ENCODE measurements around the gene LIPM. TPM values are rescaled to one million over a fixed set of nuclear protein-coding genes. Genes with fewer than 3 reads are reported as not detected.

Gene LIPM
- total RNA-seq, 2 experiments from 2014 or later = not detected

GRCh38 chr10:88830643-88831268, 28.2 kb downstream of the LIPM start:
- Histone ChIP-seq H3K9me3 (ENCODE audit: low read length) (no peaks in the 10 kb centered on the region), H3K79me2 (ENCODE audit: insufficient read depth, low read depth, low read length) (no peaks in the 10 kb centered on the region), H3K4me3 (ENCODE audit: low read depth, low read length, poor library complexity, severe bottlenecking) (no peak overlapping the region), H3K4me2 (ENCODE audit: low read length) (no peak overlapping the region), H3K27ac (ENCODE audit: low read depth, low read length, poor library complexity, severe bottlenecking) (no peak overlapping the region), H3K9me2 (ENCODE audit: insufficient read depth, low read length) (no peaks in the 10 kb centered on the region), H2AFZ (ENCODE audit: low read length) (0 out of 2 replicates have a peak overlapping the region, but pooled peaks have one; percentile 4), H3K36me3 (ENCODE audit: insufficient read depth, low read length) (no peaks in the 10 kb centered on the region), H3K4me1 (ENCODE audit: insufficient read depth, low read length, poor library complexity, severe bottlenecking) (peaks cover 11% of the 10 kb centered on the region), H4K20me1 (ENCODE audit: insufficient read depth, low read length) (no peaks in the 10 kb centered on the region)
- TF ChIP-seq CTCF (conservative IDR thresholded peaks at IDR 0.05; ENCODE audit: low read length) (no peak), EZH2phosphoT487 (IDR thresholded peaks at IDR 0.05; ENCODE audit: borderline replicate concordance, low read depth, low read length) (no peak)
- no TSS peak for BruUV-seq (replicated peaks)
- ChIA-PET POLR2A (interaction anchor here (0.8 to 1.5 kb wide), 4 partner anchors 10 to 133 kb away, joined by 3 to 5 read pairs (median 3); no protein-coding TSS in a partner anchor), CTCF (ENCODE audit: unreplicated experiment) (no interaction called here)
- intact Hi-C loops (cut with micrococcal nuclease; ENCODE audit: unreplicated experiment) = no loop called here
- DNase-seq (ENCODE audit: low spot score) = no peak

DNA sequence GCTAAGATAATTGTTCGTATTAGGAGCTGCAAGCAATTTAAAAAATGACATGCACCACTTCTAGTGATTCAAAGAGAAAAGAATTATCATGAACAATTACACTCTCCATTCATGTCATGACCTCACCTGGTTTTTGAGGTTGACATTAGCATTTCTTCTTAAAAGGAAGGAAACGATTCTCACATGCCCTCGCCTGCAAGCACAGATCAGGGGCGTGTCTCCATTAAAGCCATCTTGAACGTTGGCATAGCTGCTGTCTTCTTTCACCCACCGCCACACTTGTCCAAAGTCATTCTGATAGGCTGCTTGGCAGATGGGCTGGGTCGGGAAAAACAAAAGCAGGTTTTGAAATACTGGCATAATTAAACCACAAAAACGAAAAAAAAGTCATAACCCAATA, 29.2 kb downstream of the LIPM start:
- Histone ChIP-seq H4K20me1 (ENCODE audit: insufficient read depth, low read length) (no peaks in the 10 kb centered on the region), H3K4me2 (ENCODE audit: low read length) (no peak overlapping the region), H3K27ac (ENCODE audit: low read depth, low read length, poor library complexity, severe bottlenecking) (no peak overlapping the region), H3K9me3 (ENCODE audit: low read length) (no peaks in the 10 kb centered on the region), H3K79me2 (ENCODE audit: insufficient read depth, low read depth, low read length) (no peaks in the 10 kb centered on the region), H3K36me3 (ENCODE audit: insufficient read depth, low read length) (no peaks in the 10 kb centered on the region), H3K4me1 (ENCODE audit: insufficient read depth, low read length, poor library complexity, severe bottlenecking) (peaks cover 15% of the 10 kb centered on the region), H3K9me2 (ENCODE audit: insufficient read depth, low read length) (no peaks in the 10 kb centered on the region), H3K4me3 (ENCODE audit: low read depth, low read length, poor library complexity, severe bottlenecking) (no peak overlapping the region), H2AFZ (ENCODE audit: low read length) (no peak overlapping the region)
- no TSS peak for BruUV-seq (replicated peaks)
- ChIA-PET POLR2A (interaction anchor here (0.6 to 1.5 kb wide), 4 partner anchors 11 to 893 kb away, joined by 3 to 5 read pairs (median 3); no protein-coding TSS in a partner anchor), CTCF (ENCODE audit: unreplicated experiment) (no interaction called here)
- no peak for DNase-seq (ENCODE audit: low spot score)
- intact Hi-C loops (cut with micrococcal nuclease; ENCODE audit: unreplicated experiment) = no loop called here
- no peak for TF ChIP-seq CTCF (conservative IDR thresholded peaks at IDR 0.05; ENCODE audit: low read length)
- no peak for TF ChIP-seq EZH2phosphoT487 (IDR thresholded peaks at IDR 0.05; ENCODE audit: borderline replicate concordance, low read depth, low read length)

DNA sequence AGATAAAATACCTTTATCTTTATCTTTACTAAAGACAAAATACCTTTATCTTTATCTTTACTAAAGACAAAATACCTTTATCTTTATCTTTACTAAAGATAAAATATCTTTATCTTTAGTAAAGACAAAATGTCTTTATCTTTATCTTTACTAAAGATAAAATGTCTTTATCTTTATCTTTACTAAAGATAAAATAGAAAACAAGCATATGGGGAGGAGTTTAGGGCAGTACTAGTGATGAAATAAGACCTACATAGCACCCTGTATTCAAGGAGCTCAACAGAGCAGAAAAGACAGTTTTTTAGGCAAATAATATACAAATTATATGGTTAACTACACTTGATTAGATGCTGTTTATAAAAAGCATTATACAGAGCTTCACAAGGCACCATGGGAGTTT, 29.8 kb downstream of the LIPM start:
- Histone ChIP-seq H3K4me2 (ENCODE audit: low read length) (no peak overlapping the region), H3K4me3 (ENCODE audit: low read depth, low read length, poor library complexity, severe bottlenecking) (no peak overlapping the region), H3K9me2 (ENCODE audit: insufficient read depth, low read length) (no peaks in the 10 kb centered on the region), H3K4me1 (ENCODE audit: insufficient read depth, low read length, poor library complexity, severe bottlenecking) (peaks cover 15% of the 10 kb centered on the region), H3K27ac (ENCODE audit: low read depth, low read length, poor library complexity, severe bottlenecking) (no peak overlapping the region), H2AFZ (ENCODE audit: low read length) (no peak overlapping the region), H3K36me3 (ENCODE audit: insufficient read depth, low read length) (no peaks in the 10 kb centered on the region), H3K79me2 (ENCODE audit: insufficient read depth, low read depth, low read length) (no peaks in the 10 kb centered on the region), H3K9me3 (ENCODE audit: low read length) (no peaks in the 10 kb centered on the region), H4K20me1 (ENCODE audit: insufficient read depth, low read length) (no peaks in the 10 kb centered on the region)
- ChIA-PET POLR2A (interaction anchor here (0.6 to 1.5 kb wide), 3 partner anchors 11 to 170 kb away, joined by 3 to 5 read pairs (median 3); no protein-coding TSS in a partner anchor), CTCF (ENCODE audit: unreplicated experiment) (no interaction called here)
- TF ChIP-seq EZH2phosphoT487 (IDR thresholded peaks at IDR 0.05; ENCODE audit: borderline replicate concordance, low read depth, low read length) (no peak), CTCF (conservative IDR thresholded peaks at IDR 0.05; ENCODE audit: low read length) (no peak)
- DNase-seq (ENCODE audit: low spot score) = no peak
- no TSS peak for BruUV-seq (replicated peaks)
- intact Hi-C loops (cut with micrococcal nuclease; ENCODE audit: unreplicated experiment) = no loop called here
